Measurements from ENCODE around the gene UBALD1. TPM values are rescaled to one million over a fixed set of nuclear protein-coding genes. Genes with fewer than 3 reads are reported as not detected.

The UBALD1 gene
- polyA plus RNA-seq, 1 donor (not counting 4 experiments of a cell fraction or from before 2014, with no cell fraction given), result 4.0 TPM

DNA sequence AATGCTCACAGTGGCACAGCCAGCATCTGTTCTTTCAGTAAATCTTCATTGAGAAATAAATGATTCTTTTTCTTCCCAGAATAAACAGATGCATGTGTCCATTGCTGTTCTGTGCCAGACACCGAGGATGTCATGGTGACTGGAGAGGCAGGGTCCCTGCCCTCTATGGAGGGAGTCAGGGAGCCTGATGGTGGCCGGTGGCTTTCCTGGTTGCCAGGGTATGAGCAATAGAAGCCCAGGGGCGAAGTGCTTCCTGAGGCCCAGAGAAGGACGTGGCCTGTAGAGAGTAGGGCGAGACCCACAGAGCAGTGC lies 48.7 kb upstream of the UBALD1 start:
- H3K4me3 ChIP-seq (ENCODE audit: control insufficient read depth in 2 of 3, extremely low read depth in 1 of 3, insufficient read depth in 2 of 3, low read depth in 1 of 3, low read length in 3 of 3), result no peak overlapping the region
- H3K9me3 ChIP-seq (ENCODE audit: control insufficient read depth, low read depth, low read length), result no peaks in the 10 kb centered on the region
- FAIRE-seq, result no peak
- no peak overlapping the region for H3K4me2 ChIP-seq (ENCODE audit: control insufficient read depth, extremely low read depth, insufficient read depth, low read depth, low read length)
- no peaks in the 10 kb centered on the region for H3K27me3 ChIP-seq (ENCODE audit: control insufficient read depth, extremely low read depth, insufficient read depth, low read length)
- H2AFZ ChIP-seq (ENCODE audit: control insufficient read depth, low read length), result no peak overlapping the region
- H3K27ac ChIP-seq (ENCODE audit: control insufficient read depth, insufficient read depth, low read length), result no peak overlapping the region
- dilution Hi-C loops (cut with MboI; ENCODE audit: extremely low pct_ligation_motif_present, low sequenced_read_pairs), result no loop called here
- no peaks in the 10 kb centered on the region for H3K79me2 ChIP-seq (ENCODE audit: control insufficient read depth, insufficient read depth, low read length)
- H3K9ac ChIP-seq (ENCODE audit: control insufficient read depth, extremely low read depth, insufficient read depth, low read length), result no peak overlapping the region
- H3K9me1 ChIP-seq (ENCODE audit: control insufficient read depth, extremely low read depth, insufficient read depth, low read length), result peaks cover 4% of the 10 kb centered on the region
- H4K20me1 ChIP-seq (ENCODE audit: control insufficient read depth, extremely low read depth, insufficient read depth, low read length), result no peaks in the 10 kb centered on the region
- TF ChIP-seq, protein P1, sequence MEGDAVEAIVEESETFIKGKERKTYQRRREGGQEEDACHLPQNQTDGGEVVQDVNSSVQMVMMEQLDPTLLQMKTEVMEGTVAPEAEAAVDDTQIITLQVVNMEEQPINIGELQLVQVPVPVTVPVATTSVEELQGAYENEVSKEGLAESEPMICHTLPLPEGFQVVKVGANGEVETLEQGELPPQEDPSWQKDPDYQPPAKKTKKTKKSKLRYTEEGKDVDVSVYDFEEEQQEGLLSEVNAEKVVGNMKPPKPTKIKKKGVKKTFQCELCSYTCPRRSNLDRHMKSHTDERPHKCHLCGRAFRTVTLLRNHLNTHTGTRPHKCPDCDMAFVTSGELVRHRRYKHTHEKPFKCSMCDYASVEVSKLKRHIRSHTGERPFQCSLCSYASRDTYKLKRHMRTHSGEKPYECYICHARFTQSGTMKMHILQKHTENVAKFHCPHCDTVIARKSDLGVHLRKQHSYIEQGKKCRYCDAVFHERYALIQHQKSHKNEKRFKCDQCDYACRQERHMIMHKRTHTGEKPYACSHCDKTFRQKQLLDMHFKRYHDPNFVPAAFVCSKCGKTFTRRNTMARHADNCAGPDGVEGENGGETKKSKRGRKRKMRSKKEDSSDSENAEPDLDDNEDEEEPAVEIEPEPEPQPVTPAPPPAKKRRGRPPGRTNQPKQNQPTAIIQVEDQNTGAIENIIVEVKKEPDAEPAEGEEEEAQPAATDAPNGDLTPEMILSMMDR (optimal IDR thresholded peaks at IDR 0.05 in 1 of 3, IDR thresholded peaks at IDR 0.05 in 1 of 3, conservative IDR thresholded peaks at IDR 0.05 in 1 of 3; ENCODE audit: extremely low read depth in 1 of 3, insufficient read depth in 2 of 3, low read length in 3 of 3), result no peak
- TF ChIP-seq EZH2 (IDR thresholded peaks at IDR 0.05; ENCODE audit: low read length), result no peak
- no peak for DNase-seq (ENCODE audit: low read depth, low spot score)
- H3K4me1 ChIP-seq (ENCODE audit: control insufficient read depth, extremely low read depth, insufficient read depth, low read length), result peaks cover 19% of the 10 kb centered on the region
- peaks cover 3 to 38% of the 10 kb centered on the region in 2 experiments for H3K36me3 ChIP-seq (ENCODE audit: control insufficient read depth in 2 of 2, extremely low read depth in 1 of 2, insufficient read depth in 2 of 2, low read length in 2 of 2)

- FAIRE-seq, result no peak
- H3K79me2 ChIP-seq (ENCODE audit: control insufficient read depth, insufficient read depth, low read length), result no peaks in the 10 kb centered on the region
- no peaks in the 10 kb centered on the region for H3K27me3 ChIP-seq (ENCODE audit: control insufficient read depth, extremely low read depth, insufficient read depth, low read length)
- H3K4me3 ChIP-seq (ENCODE audit: control insufficient read depth in 2 of 3, extremely low read depth in 1 of 3, insufficient read depth in 2 of 3, low read depth in 1 of 3, low read length in 3 of 3), result no peak overlapping the region
- no peak overlapping the region for H3K27ac ChIP-seq (ENCODE audit: control insufficient read depth, insufficient read depth, low read length)
- no peak for DNase-seq (ENCODE audit: low read depth, low spot score)
- peaks cover 0 to 33% of the 10 kb centered on the region in 2 experiments for H3K36me3 ChIP-seq (ENCODE audit: control insufficient read depth in 2 of 2, extremely low read depth in 1 of 2, insufficient read depth in 2 of 2, low read length in 2 of 2)
- peaks cover 4% of the 10 kb centered on the region for H3K9me1 ChIP-seq (ENCODE audit: control insufficient read depth, extremely low read depth, insufficient read depth, low read length)
- H2AFZ ChIP-seq (ENCODE audit: control insufficient read depth, low read length), result no peak overlapping the region
- no peaks in the 10 kb centered on the region for H3K9me3 ChIP-seq (ENCODE audit: control insufficient read depth, low read depth, low read length)
- H4K20me1 ChIP-seq (ENCODE audit: control insufficient read depth, extremely low read depth, insufficient read depth, low read length), result no peaks in the 10 kb centered on the region
- TF ChIP-seq, protein P1 (optimal IDR thresholded peaks at IDR 0.05 in 1 of 3, IDR thresholded peaks at IDR 0.05 in 1 of 3, conservative IDR thresholded peaks at IDR 0.05 in 1 of 3; ENCODE audit: extremely low read depth in 1 of 3, insufficient read depth in 2 of 3, low read length in 3 of 3), result no peak
- no peak for TF ChIP-seq EZH2 (IDR thresholded peaks at IDR 0.05; ENCODE audit: low read length)
- H3K4me2 ChIP-seq (ENCODE audit: control insufficient read depth, extremely low read depth, insufficient read depth, low read depth, low read length), result no peak overlapping the region
- H3K4me1 ChIP-seq (ENCODE audit: control insufficient read depth, extremely low read depth, insufficient read depth, low read length), result peaks cover 19% of the 10 kb centered on the region
- dilution Hi-C loops (cut with MboI; ENCODE audit: extremely low pct_ligation_motif_present, low sequenced_read_pairs), result no loop called here
- H3K9ac ChIP-seq (ENCODE audit: control insufficient read depth, extremely low read depth, insufficient read depth, low read length), result no peak overlapping the region
These were observed 47.0 kb upstream of the UBALD1 start for GRCh38 chr16:4661661-4662060.
